Cardiac septum (tissue), 1 donor: ENCODE measurements around the gene C3orf52. TPM values are rescaled to one million over a fixed set of nuclear protein-coding genes. Genes with fewer than 3 reads are reported as not detected.

Experiments
- DNase-seq: peaks from one replicate; pipeline ENCODE4 v3.0.0-alpha.2; 2020; ENCODE audit warnings: low spot score
- intact Hi-C: fragments of 100-400 bp; cut with DNase I; formaldehyde crosslinking; loops from one replicate; pipeline ENCODE4 v1.14.0; 2022
- microRNA-seq: library from miRNA; unstranded; fragments of <30 nt; microRNA quantifications from one replicate; pipeline ENCODE4 v1.2.0, GENCODE V29; 2020
- total RNA-seq: library from RNA; stranded (reverse); fragmentation: NEBNext Ultra II Directional; extraction: Animal tissue kit (Norgen Biotek cat#: 25700); gene quantifications from one replicate; pipeline ENCODE4 v1.2.1, GENCODE V29; 2021
- donor health status: DM: no; HTN: no; CAD: no.

C3orf52 gene
- total RNA-seq, 1 donor from 2014 or later = 5.1 TPM

- DNase-seq = no peak
- intact Hi-C loops = loop anchor here (10.0 kb wide), 1 partner anchor 402 kb away; no protein-coding TSS in a partner anchor
Observed at GRCh38 chr3:112132554-112132953, 46.4 kb downstream of the C3orf52 start.

- DNase-seq = no peak
- intact Hi-C loops = loop anchor here (10.0 kb wide), 1 partner anchor 402 kb away; no protein-coding TSS in a partner anchor
Observed at GRCh38 chr3:112132975-112133448, 46.8 kb downstream of the C3orf52 start, which contains the start of gene GCSAM. TSS of gene GCSAM (minus strand) at chr3:112133248. CDS start at chr3:112133120, 128 bp downstream.

- intact Hi-C loops = loop anchor here (10.0 kb wide), 1 partner anchor 401 kb away; no protein-coding TSS in a partner anchor
Observed at GRCh38 chr3:112133626-112134334, 47.6 kb downstream of the C3orf52 start.

GRCh38 chr3:112134335-112135124 is 48.3 kb downstream of the C3orf52 start:
- intact Hi-C loops = loop anchor here (10.0 kb wide), 1 partner anchor 400 kb away; no protein-coding TSS in a partner anchor

More at GRCh38 chr3:112133626-112134334, 47.6 kb downstream of the C3orf52 start:
- no peak for DNase-seq

DNA sequence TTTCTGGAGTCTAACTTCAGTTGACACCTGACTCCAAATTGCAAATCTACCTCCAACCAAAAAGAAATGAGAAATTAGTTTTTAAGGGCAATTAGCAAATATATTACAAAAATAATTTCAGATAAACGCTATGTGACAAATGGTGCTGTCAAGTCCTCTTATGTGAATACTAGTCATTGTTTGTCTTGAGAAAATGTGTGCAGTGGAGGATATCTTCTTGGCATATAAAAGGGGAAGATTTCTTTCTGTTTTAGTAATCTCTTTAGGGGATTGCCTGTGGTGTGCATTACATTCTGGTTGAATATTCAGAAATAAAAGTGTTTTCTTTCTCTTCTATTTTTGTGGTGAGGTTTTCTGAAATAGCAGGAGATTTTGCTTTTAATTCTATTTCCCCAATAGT is 49.9 kb downstream of the C3orf52 start:
- intact Hi-C loops = loop anchor here (10.0 kb wide), 1 partner anchor 399 kb away; no protein-coding TSS in a partner anchor
- no peak for DNase-seq

More at GRCh38 chr3:112134335-112135124, 48.3 kb downstream of the C3orf52 start:
- no peak for DNase-seq

DNA sequence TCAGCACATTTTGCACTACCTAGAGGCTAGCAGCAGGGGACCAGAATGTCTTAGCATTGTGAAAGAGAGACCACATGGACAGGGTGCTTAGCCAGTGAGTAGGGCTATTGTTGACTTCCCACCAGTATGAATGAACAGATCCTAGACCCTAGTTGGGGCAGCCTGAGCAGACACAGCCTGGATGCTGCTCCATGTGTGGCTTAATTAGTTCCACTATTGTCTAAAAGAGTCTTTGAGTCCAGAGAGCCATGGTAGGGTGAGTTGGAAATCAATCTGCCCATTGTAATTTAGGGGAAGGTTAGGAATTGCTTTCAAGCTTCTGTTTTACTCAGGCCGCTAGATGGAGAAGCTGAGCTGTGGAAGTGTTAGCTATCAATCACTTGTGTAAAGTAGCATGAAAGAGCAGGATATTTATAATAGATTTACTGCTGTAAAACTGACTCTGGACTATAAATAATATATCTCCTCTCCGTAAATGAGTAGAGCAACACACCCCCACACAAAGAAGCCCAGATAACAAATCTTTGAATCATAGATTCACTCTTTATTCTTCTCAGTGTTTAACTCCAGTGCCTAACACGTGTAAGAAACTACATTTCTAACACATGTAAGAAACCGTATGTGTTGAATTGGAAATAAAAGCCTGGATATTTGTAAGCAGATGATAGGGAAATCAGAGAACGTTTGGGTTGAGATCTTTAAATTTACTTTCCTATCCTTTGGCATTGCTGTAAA is 50.9 kb downstream of the C3orf52 start:
- intact Hi-C loops = loop anchor here (10.0 kb wide), 1 partner anchor 398 kb away; no protein-coding TSS in a partner anchor

GRCh38 chr3:112137781-112138180 is 51.6 kb downstream of the C3orf52 start:
- intact Hi-C loops = loop anchor here (10.0 kb wide), 1 partner anchor 397 kb away; no protein-coding TSS in a partner anchor
- no peak for DNase-seq

More for the DNA sequence above, 50.9 kb downstream of the C3orf52 start:
- no peak for DNase-seq

DNA sequence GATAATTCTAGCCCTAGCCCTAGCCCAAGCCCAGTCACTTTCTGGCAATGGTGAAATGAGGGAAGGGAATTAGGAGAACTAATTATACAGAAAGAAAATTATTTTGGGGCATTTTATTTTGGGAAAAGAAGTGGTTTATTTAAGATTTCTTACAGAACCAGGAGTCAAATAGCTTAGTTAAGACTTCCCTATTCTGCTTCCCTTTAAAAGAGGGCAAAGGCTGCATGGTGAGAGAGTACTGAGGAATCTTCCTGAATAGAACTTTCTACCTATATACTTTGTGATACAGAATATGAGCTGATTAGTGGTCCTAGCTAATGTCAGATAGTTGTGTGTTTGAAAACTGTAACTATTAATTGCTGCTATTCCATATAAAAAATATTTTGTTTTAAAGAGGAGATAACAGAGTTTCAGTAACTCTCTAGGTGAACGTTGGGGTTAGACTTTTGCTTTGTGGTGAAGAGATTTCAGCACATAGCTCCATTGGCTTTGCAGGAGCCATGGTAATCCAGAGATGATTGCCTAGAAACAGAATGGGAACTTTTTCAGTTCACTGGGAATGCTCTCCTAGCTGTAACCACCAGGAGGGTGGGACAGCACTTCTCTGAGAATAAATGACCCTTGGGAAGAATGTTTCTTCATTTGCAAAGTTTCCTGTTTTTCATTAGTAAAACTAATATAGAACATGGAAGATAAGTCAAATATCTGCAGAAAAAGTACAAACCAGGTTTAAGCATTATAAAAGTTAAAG is 52.2 kb downstream of the C3orf52 start:
- DNase-seq = no peak
- intact Hi-C loops = loop anchor here (10.0 kb wide), 1 partner anchor 396 kb away; no protein-coding TSS in a partner anchor

GRCh38 chr3:112140584-112140983 is 54.4 kb downstream of the C3orf52 start:
- intact Hi-C loops = no loop called here
- DNase-seq = no peak

DNA sequence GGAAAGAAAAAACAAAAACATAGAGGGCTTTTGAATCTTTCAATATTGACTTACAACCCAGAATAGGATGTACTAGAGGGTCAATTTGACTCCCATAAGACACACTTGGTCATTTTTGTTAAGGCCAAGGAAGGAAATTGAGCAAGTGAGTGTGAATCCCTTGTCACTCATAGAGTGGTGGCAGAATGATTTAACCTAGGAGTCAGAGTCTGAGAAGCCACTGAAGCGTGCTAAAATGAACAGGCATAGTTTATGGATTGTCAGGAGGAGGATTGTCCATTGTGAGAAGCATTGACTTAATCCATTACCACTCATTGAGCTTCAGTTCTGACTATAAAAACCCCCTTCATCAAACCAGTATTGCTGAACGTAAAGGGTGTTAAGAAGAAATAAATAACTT is 55.1 kb downstream of the C3orf52 start:
- intact Hi-C loops = no loop called here
- no peak for DNase-seq

DNA sequence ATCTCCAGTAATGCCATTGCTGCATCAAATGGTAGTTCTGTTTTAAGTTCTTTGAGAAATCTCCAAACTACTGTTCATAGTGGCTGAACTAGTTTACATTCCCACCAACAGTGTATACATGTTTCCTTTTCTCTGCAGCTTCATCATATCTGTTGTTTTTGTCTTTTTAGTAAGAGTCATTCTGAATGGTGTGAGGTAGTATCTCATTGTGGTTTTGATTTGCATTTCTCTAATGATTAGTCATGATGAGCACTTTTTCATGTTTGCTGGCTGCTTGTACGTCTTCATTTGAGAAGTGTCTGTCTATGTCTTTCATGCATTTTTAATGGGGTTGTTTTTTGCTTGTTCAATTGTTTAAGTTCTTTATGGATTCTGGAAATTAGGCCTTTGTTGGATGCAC is 57.1 kb downstream of the C3orf52 start:
- DNase-seq = no peak
- intact Hi-C loops = no loop called here

GRCh38 chr3:112143689-112144088 is 57.5 kb downstream of the C3orf52 start:
- no peak for DNase-seq

DNA sequence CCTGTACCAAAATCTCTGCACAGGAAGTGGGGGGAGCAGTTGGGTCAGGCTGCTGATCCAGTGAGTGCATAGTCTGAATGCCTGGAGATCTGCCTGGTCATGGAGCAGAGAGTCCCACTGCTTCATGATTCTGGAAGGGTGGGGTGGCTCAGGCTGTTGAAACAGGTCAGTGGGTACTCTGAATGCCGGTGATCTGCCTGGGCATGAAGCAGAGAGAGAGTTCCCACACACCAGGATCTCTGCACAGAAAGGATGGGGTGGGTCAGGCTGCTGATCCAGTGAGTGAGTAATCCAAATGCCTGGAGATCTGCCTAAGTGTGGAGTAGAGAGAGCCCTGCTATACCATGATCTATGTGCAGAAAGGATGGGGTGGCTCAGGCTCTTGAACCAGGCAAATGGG is 62.9 kb downstream of the C3orf52 start:
- DNase-seq = no peak
- intact Hi-C loops = no loop called here

More at GRCh38 chr3:112143689-112144088, 57.5 kb downstream of the C3orf52 start:
- intact Hi-C loops = no loop called here

DNA sequence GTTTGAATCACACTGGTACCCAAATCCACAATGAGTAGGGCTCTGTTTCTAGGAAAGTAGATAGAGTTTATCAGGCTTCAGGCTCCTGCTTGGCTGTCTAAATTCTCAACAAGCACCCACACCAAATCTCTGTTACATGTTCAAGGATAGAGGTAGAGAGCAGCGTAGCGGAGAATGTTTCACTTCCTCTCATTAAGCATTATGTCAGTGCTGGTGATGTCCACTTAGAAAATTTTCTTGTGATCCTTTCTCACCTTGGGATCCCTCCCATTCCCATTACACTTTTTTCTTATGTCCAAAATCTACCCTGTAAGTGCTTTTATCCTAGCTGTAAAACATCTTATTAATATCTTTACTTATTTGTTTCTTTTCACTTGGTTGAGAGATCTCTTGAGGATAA is 81.6 kb downstream of the C3orf52 start:
- DNase-seq = no peak
- intact Hi-C loops = no loop called here

Small RNAs within 50 kb of the gene (microRNA-seq; reads per million reads assigned to microRNA genes)
- not detected for gene MIR567

Other genes with a start within 250 kb of the C3orf52 start
- 184 TPM for gene PHLDB2, start 227.1 kb upstream of the C3orf52 start, total RNA-seq
- 34.6 TPM for gene ABHD10, start 107.4 kb upstream of the C3orf52 start, total RNA-seq
- gene TAGLN3, start 87.5 kb upstream of the C3orf52 start, total RNA-seq = 0.46 TPM
- gene TMPRSS7, start 51.7 kb upstream of the C3orf52 start, total RNA-seq = not detected
- not detected for gene GCSAM, start 46.9 kb downstream of the C3orf52 start, total RNA-seq
- gene SLC9C1, start 207.8 kb downstream of the C3orf52 start, total RNA-seq = 3.9 TPM
- gene CD200, start 246.8 kb downstream of the C3orf52 start, total RNA-seq = 1.4 TPM